Measurements from ENCODE around the gene SNCG.

The SNCG gene

DNA sequence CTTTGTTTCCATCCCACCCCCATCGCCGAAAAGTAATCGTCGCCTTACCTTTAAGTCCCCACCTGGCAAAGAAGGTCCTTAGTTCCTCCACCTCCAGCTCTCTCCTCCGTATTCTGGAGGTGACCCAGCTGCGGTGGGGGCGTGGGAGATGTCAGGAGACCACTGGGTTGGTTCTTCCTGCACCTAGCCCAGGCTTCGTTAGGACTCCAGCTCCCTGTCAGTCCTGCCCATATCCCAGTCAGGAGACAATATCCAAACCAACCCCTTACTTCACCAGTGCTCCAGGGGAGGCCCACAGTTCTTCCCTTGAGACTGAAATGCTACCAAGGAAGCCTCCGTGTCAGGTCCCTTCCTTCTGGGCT lies 10.6 kb downstream of the SNCG start:
- Histone ChIP-seq H3K9ac (ENCODE audit: low read length) (peak overlapping the region; percentile 97), H4K91ac (ENCODE audit: low read length) (peak overlapping the region; percentile 30), H2AFZ (ENCODE audit: low read depth, low read length) (no peak overlapping the region), H3K27me3 (ENCODE audit: control insufficient read depth in 1 of 2, insufficient read depth in 1 of 2, low read length in 2 of 2) (no peaks in the 10 kb centered on the region), H3K79me1 (replicated peaks; ENCODE audit: low read length, poor library complexity, severe bottlenecking) (no peaks in the 10 kb centered on the region), H3K4ac (ENCODE audit: low read depth in 1 of 2, low read length in 2 of 2) (peak overlapping the region; percentile 57 to 74), H3K4me1 (ENCODE audit: control insufficient read depth, insufficient read depth, low read depth, low read length) (peaks cover 34% of the 10 kb centered on the region), H2BK15ac (ENCODE audit: low read depth, poor library complexity, severe bottlenecking) (peak overlapping the region; percentile 85), H2BK5ac (ENCODE audit: low read depth, low read length, poor library complexity, severe bottlenecking) (no peak overlapping the region), H2BK12ac (ENCODE audit: low read length in 2 of 2) (peak overlapping the region; percentile 20 to 29), H2AK5ac (ENCODE audit: low read length, severe bottlenecking) (no peak overlapping the region), H3K4me2 (ENCODE audit: low read length, poor library complexity, severe bottlenecking) (no peak overlapping the region), H3K23ac (ENCODE audit: low read length in 2 of 2) (peak overlapping the region in 1 of 2 experiments; percentile 49), H3K36me3 (ENCODE audit: control insufficient read depth in 1 of 2, insufficient read depth in 2 of 2, low read depth in 1 of 2, low read length in 2 of 2) (peaks cover 0 to 3% of the 10 kb centered on the region in 2 experiments), H3K4me3 (ENCODE audit: insufficient read depth in 1 of 2, low read depth in 1 of 2, low read length in 2 of 2) (peak overlapping the region in 1 of 2 experiments; percentile 81), H3K14ac (ENCODE audit: low read length in 2 of 2) (peak overlapping the region in 1 of 2 experiments; percentile 57), H4K8ac (ENCODE audit: low read length) (peak overlapping the region; percentile 67), H3K18ac (ENCODE audit: low read depth in 1 of 2, low read length in 2 of 2) (peak overlapping the region; percentile 50 to 62), H3K9me3 (ENCODE audit: control insufficient read depth, low read length) (no peaks in the 10 kb centered on the region), H2BK120ac (ENCODE audit: low read depth, low read length) (peak overlapping the region; percentile 55), H3K27ac (ENCODE audit: low read length, poor library complexity, severe bottlenecking) (no peak overlapping the region)
- 88% methylated on average over 9 of the region's 9 CpGs for WGBS
- no peak for DNase-seq

DNA sequence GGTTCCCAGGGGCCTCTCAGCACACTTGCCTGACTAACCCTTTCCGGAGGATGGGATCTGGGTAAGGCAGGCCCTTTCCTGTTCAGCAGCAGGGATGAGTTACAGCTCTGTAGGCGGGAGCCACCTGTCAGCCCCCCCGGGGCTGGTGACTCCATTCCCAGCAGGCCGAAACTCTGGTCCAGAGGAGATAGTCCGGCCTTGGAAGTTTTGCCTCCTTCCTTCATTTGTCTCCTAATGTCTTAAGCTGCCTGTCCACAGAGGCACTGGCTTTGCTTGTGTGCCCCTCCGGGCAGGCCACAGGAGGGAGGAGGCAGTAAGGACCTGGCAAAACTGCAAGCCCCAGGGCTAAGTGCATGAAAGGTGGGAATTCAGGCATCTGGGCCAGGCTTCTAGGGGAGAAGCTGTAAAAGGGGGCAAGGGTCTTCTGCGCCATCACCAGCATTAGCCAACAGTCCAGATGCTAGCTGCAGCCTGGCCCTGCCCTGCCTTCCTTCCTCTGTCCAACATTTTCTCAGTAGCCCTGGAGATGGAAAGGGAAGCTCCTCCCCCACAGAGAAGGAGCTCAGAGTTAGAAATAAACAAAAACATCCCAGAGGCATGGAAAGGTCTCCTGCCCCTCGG lies 11.1 kb downstream of the SNCG start:
- H3K23ac ChIP-seq (ENCODE audit: low read length in 2 of 2) = no peak overlapping the region
- H4K8ac ChIP-seq (ENCODE audit: low read length) = peak overlapping the region; percentile 66
- H2AFZ ChIP-seq (ENCODE audit: low read depth, low read length) = peak overlapping the region; percentile 3
- H3K79me1 ChIP-seq (replicated peaks; ENCODE audit: low read length, poor library complexity, severe bottlenecking) = no peaks in the 10 kb centered on the region
- peak overlapping the region; percentile 50 to 62 for H3K18ac ChIP-seq (ENCODE audit: low read depth in 1 of 2, low read length in 2 of 2)
- H3K4me2 ChIP-seq (ENCODE audit: low read length, poor library complexity, severe bottlenecking) = peak overlapping the region; percentile 44
- H3K4ac ChIP-seq (ENCODE audit: low read depth in 1 of 2, low read length in 2 of 2) = peak overlapping the region; percentile 6 to 70
- H2BK12ac ChIP-seq (ENCODE audit: low read length in 2 of 2) = peak overlapping the region; percentile 38 to 96
- no peaks in the 10 kb centered on the region for H3K9me3 ChIP-seq (ENCODE audit: control insufficient read depth, low read length)
- H2AK5ac ChIP-seq (ENCODE audit: low read length, severe bottlenecking) = peak overlapping the region; percentile 8
- peak overlapping the region in 1 of 2 experiments; percentile 81 for H3K4me3 ChIP-seq (ENCODE audit: insufficient read depth in 1 of 2, low read depth in 1 of 2, low read length in 2 of 2)
- DNase-seq = peak; percentile 75
- 50% methylated on average over 7 of the region's 8 CpGs for WGBS
- peaks cover 0 to 3% of the 10 kb centered on the region in 2 experiments for H3K36me3 ChIP-seq (ENCODE audit: control insufficient read depth in 1 of 2, insufficient read depth in 2 of 2, low read depth in 1 of 2, low read length in 2 of 2)
- no peak overlapping the region for H2BK5ac ChIP-seq (ENCODE audit: low read depth, low read length, poor library complexity, severe bottlenecking)
- H3K4me1 ChIP-seq (ENCODE audit: control insufficient read depth, insufficient read depth, low read depth, low read length) = peaks cover 34% of the 10 kb centered on the region
- peak overlapping the region; percentile 87 for H4K91ac ChIP-seq (ENCODE audit: low read length)
- no peaks in the 10 kb centered on the region for H3K27me3 ChIP-seq (ENCODE audit: control insufficient read depth in 1 of 2, insufficient read depth in 1 of 2, low read length in 2 of 2)
- peak overlapping the region; percentile 97 for H3K9ac ChIP-seq (ENCODE audit: low read length)
- H3K27ac ChIP-seq (ENCODE audit: low read length, poor library complexity, severe bottlenecking) = peak overlapping the region; percentile 6
- H2BK120ac ChIP-seq (ENCODE audit: low read depth, low read length) = peak overlapping the region; percentile 55
- H2BK15ac ChIP-seq (ENCODE audit: low read depth, poor library complexity, severe bottlenecking) = peak overlapping the region; percentile 3
- peak overlapping the region in 1 of 2 experiments; percentile 6 for H3K14ac ChIP-seq (ENCODE audit: low read length in 2 of 2)

DNA sequence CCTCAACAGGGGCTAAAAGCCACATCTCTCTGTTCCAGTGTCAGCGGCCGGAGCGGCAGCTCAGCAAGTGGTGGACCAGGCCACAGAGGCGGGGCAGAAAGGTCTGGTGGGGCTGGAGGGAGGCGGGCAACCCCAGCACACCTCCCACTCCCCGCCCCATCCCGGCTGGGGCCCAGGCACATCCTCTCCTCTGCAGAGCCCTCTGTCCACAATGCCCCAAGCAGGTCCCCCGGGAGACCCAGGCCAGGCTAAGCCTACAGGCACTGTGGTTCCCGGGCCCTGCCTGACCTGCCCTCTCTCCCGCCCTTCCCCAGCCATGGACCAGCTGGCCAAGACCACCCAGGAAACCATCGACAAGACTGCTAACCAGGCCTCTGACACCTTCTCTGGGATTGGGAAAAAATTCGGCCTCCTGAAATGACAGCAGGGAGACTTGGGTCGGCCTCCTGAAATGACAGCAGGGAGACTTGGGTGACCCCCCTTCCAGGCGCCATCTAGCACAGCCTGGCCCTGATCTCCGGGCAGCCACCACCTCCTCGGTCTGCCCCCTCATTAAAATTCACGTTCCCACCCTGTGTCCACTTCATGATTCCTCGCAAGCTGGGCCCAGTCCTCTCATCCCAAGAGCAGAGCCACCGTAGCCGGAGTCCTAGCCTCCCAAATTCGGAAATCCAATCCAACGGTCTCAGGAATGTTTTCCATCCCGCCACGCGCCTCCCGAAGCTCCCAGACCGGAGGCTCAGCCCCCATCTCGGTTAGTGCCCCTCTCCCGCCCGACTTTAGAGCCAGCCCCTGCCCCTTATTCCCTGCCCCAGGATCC lies 12.0 kb downstream of the SNCG start:
- peak overlapping the region; percentile 87 for H4K91ac ChIP-seq (ENCODE audit: low read length)
- peak; percentile 76 for DNase-seq
- 10% methylated on average over 30 of the region's 30 CpGs for WGBS
- peak overlapping the region; percentile 69 to 88 for H3K4ac ChIP-seq (ENCODE audit: low read depth in 1 of 2, low read length in 2 of 2)
- peak overlapping the region; percentile 49 to 70 for H2BK12ac ChIP-seq (ENCODE audit: low read length in 2 of 2)
- peak overlapping the region; percentile 97 for H3K9ac ChIP-seq (ENCODE audit: low read length)
- no peaks in the 10 kb centered on the region for H3K9me3 ChIP-seq (ENCODE audit: control insufficient read depth, low read length)
- peaks cover 34% of the 10 kb centered on the region for H3K4me1 ChIP-seq (ENCODE audit: control insufficient read depth, insufficient read depth, low read depth, low read length)
- H3K27ac ChIP-seq (ENCODE audit: low read length, poor library complexity, severe bottlenecking) = peak overlapping the region; percentile 56
- H2BK15ac ChIP-seq (ENCODE audit: low read depth, poor library complexity, severe bottlenecking) = peak overlapping the region; percentile 82
- H2BK5ac ChIP-seq (ENCODE audit: low read depth, low read length, poor library complexity, severe bottlenecking) = peak overlapping the region; percentile 66
- peak overlapping the region; percentile 36 for H2AFZ ChIP-seq (ENCODE audit: low read depth, low read length)
- H2BK120ac ChIP-seq (ENCODE audit: low read depth, low read length) = peak overlapping the region; percentile 99
- no peaks in the 10 kb centered on the region for H3K79me1 ChIP-seq (replicated peaks; ENCODE audit: low read length, poor library complexity, severe bottlenecking)
- H3K36me3 ChIP-seq (ENCODE audit: control insufficient read depth in 1 of 2, insufficient read depth in 2 of 2, low read depth in 1 of 2, low read length in 2 of 2) = peaks cover 0 to 3% of the 10 kb centered on the region in 2 experiments
- H3K14ac ChIP-seq (ENCODE audit: low read length in 2 of 2) = peak overlapping the region in 1 of 2 experiments; percentile 86
- peak overlapping the region; percentile 60 to 81 for H3K4me3 ChIP-seq (ENCODE audit: insufficient read depth in 1 of 2, low read depth in 1 of 2, low read length in 2 of 2)
- H4K8ac ChIP-seq (ENCODE audit: low read length) = peak overlapping the region; percentile 90
- H3K27me3 ChIP-seq (ENCODE audit: control insufficient read depth in 1 of 2, insufficient read depth in 1 of 2, low read length in 2 of 2) = no peaks in the 10 kb centered on the region
- peak overlapping the region; percentile 95 for H3K4me2 ChIP-seq (ENCODE audit: low read length, poor library complexity, severe bottlenecking)
- H2AK5ac ChIP-seq (ENCODE audit: low read length, severe bottlenecking) = peak overlapping the region; percentile 40
- H3K23ac ChIP-seq (ENCODE audit: low read length in 2 of 2) = peak overlapping the region in 1 of 2 experiments; percentile 23
- H3K18ac ChIP-seq (ENCODE audit: low read depth in 1 of 2, low read length in 2 of 2) = peak overlapping the region; percentile 76 to 86

DNA sequence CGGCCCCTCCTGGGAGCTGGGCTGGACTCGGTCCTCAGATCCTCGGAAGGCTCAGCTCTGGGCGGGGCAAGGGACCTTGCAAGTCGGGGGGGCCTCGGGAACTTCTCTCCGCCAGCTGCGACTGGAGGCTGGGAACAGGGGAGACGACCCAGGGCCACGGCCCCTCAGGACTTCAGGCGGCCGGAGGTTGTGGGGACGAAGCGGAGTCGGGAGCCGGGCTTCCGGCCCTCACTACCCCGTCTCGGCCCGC lies 12.5 kb downstream of the SNCG start:
- H3K36me3 ChIP-seq (ENCODE audit: control insufficient read depth in 1 of 2, insufficient read depth in 2 of 2, low read depth in 1 of 2, low read length in 2 of 2) = peaks cover 0 to 3% of the 10 kb centered on the region in 2 experiments
- peak overlapping the region in 1 of 2 experiments; percentile 38 for H3K23ac ChIP-seq (ENCODE audit: low read length in 2 of 2)
- peak overlapping the region; percentile 66 for H2BK5ac ChIP-seq (ENCODE audit: low read depth, low read length, poor library complexity, severe bottlenecking)
- H3K9ac ChIP-seq (ENCODE audit: low read length) = peak overlapping the region; percentile 97
- H2AFZ ChIP-seq (ENCODE audit: low read depth, low read length) = peak overlapping the region; percentile 36
- peaks cover 34% of the 10 kb centered on the region for H3K4me1 ChIP-seq (ENCODE audit: control insufficient read depth, insufficient read depth, low read depth, low read length)
- peak overlapping the region; percentile 49 to 70 for H2BK12ac ChIP-seq (ENCODE audit: low read length in 2 of 2)
- under 1% methylated on average over 20 of the region's 20 CpGs for WGBS
- peak overlapping the region in 1 of 2 experiments; percentile 86 for H3K14ac ChIP-seq (ENCODE audit: low read length in 2 of 2)
- H4K91ac ChIP-seq (ENCODE audit: low read length) = peak overlapping the region; percentile 87
- H3K4me3 ChIP-seq (ENCODE audit: insufficient read depth in 1 of 2, low read depth in 1 of 2, low read length in 2 of 2) = peak overlapping the region; percentile 60 to 81
- H2BK120ac ChIP-seq (ENCODE audit: low read depth, low read length) = peak overlapping the region; percentile 99
- H3K27ac ChIP-seq (ENCODE audit: low read length, poor library complexity, severe bottlenecking) = peak overlapping the region; percentile 56
- H3K4me2 ChIP-seq (ENCODE audit: low read length, poor library complexity, severe bottlenecking) = peak overlapping the region; percentile 95
- no peak for DNase-seq
- H2BK15ac ChIP-seq (ENCODE audit: low read depth, poor library complexity, severe bottlenecking) = peak overlapping the region; percentile 82
- peak overlapping the region; percentile 76 to 86 for H3K18ac ChIP-seq (ENCODE audit: low read depth in 1 of 2, low read length in 2 of 2)
- no peaks in the 10 kb centered on the region for H3K9me3 ChIP-seq (ENCODE audit: control insufficient read depth, low read length)
- H3K4ac ChIP-seq (ENCODE audit: low read depth in 1 of 2, low read length in 2 of 2) = peak overlapping the region; percentile 69 to 88
- H3K79me1 ChIP-seq (replicated peaks; ENCODE audit: low read length, poor library complexity, severe bottlenecking) = no peaks in the 10 kb centered on the region
- no peaks in the 10 kb centered on the region for H3K27me3 ChIP-seq (ENCODE audit: control insufficient read depth in 1 of 2, insufficient read depth in 1 of 2, low read length in 2 of 2)
- no peak overlapping the region for H2AK5ac ChIP-seq (ENCODE audit: low read length, severe bottlenecking)
- H4K8ac ChIP-seq (ENCODE audit: low read length) = peak overlapping the region; percentile 90

Measured in mesenchymal stem cell (in vitro differentiated cells and primary cell).